HFFc6 (cell line): ENCODE measurements around the gene SEMA3A. TPM values are rescaled to one million over a fixed set of nuclear protein-coding genes. Genes with fewer than 3 reads are reported as not detected.

Source experiments
- DNase-seq: peaks from one replicate; pipeline ENCODE4 v3.0.0-alpha.2; 2018
- H3K27ac Mint-ChIP-seq: 2 replicates; pipeline ENCODE4 v1.8.0; 2020; ENCODE audit warnings: mild to moderate bottlenecking, mixed read lengths
- H3K27me3 Mint-ChIP-seq: 2 replicates; pipeline ENCODE4 v1.8.0; 2021; ENCODE audit warnings: mild to moderate bottlenecking, moderate library complexity, mixed read lengths; ENCODE audit not compliant: insufficient read depth
- H3K36me3 Mint-ChIP-seq: 2 replicates; pipeline ENCODE4 v1.8.0; 2021; ENCODE audit warnings: low read depth, mixed read lengths
- H3K4me1 Mint-ChIP-seq: 2 replicates; pipeline ENCODE4 v1.8.0; 2020; ENCODE audit warnings: low read depth, mixed read lengths
- H3K4me3 Mint-ChIP-seq: 2 replicates; pipeline ENCODE4 v1.8.0; 2020; ENCODE audit warnings: mild to moderate bottlenecking, moderate library complexity, mixed read lengths
- H3K9me3 Mint-ChIP-seq: 2 replicates; pipeline ENCODE4 v1.8.0; 2020; ENCODE audit warnings: mild to moderate bottlenecking, mixed read lengths
- CTCF ChIP-seq: fragments of 200-600 bp; sonication (generic); IDR thresholded peaks from 2 replicates; pipeline ENCODE4 v1.5.0; 2021; ENCODE audit warnings: antibody characterized with exemption, mild to moderate bottlenecking
- total RNA-seq, 6 experiments: library from RNA; stranded (reverse); fragmentation: NEBNext Ultra II Directional; extraction: Animal tissue kit (Norgen Biotek cat#: 25700); gene quantifications; 2 replicates in 1 of 6; 3 replicates in 5 of 6; pipeline ENCODE4 v1.2.3, GENCODE V29; 2021

Gene SEMA3A
- total RNA-seq, 6 experiments from 2014 or later: 56.9 to 86.2 (median 74.4) TPM

GRCh38 chr7:84106291-84106690, 88.3 kb downstream of the SEMA3A start:
- Mint-ChIP-seq H3K27me3 (no peaks in the 10 kb centered on the region; the same call in 1 of the 2 replicates), H3K27ac (no peak overlapping the region), H3K4me3 (no peak overlapping the region), H3K9me3 (no peaks in the 10 kb centered on the region), H3K36me3 (peaks cover 12% of the 10 kb centered on the region; the same call in 1 of the 2 replicates), H3K4me1 (peaks cover 30% of the 10 kb centered on the region)
- peak; percentile 20 for DNase-seq
- no peak for TF ChIP-seq CTCF

- no peak for TF ChIP-seq CTCF
- H3K27me3 Mint-ChIP-seq: no peaks in the 10 kb centered on the region; the same call in 1 of the 2 replicates
- H3K4me3 Mint-ChIP-seq: no peak overlapping the region
- H3K9me3 Mint-ChIP-seq: no peaks in the 10 kb centered on the region
- peaks cover 30% of the 10 kb centered on the region for H3K4me1 Mint-ChIP-seq
- H3K27ac Mint-ChIP-seq: peak overlapping the region; percentile 49
- peaks cover 16% of the 10 kb centered on the region; the same call in 1 of the 2 replicates for H3K36me3 Mint-ChIP-seq
- DNase-seq: no peak
These were observed 89.0 kb downstream of the SEMA3A start for GRCh38 chr7:84105586-84105985.

- Mint-ChIP-seq H3K9me3 (no peaks in the 10 kb centered on the region), H3K27me3 (no peaks in the 10 kb centered on the region; the same call in 1 of the 2 replicates), H3K27ac (no peak overlapping the region), H3K36me3 (peaks cover 17% of the 10 kb centered on the region; the same call in 1 of the 2 replicates), H3K4me3 (no peak overlapping the region), H3K4me1 (peaks cover 30% of the 10 kb centered on the region)
- DNase-seq: no peak
- TF ChIP-seq CTCF: no peak
These were observed 89.8 kb downstream of the SEMA3A start for GRCh38 chr7:84104826-84105225.

GRCh38 chr7:84102213-84102612, 92.4 kb downstream of the SEMA3A start:
- H3K27ac Mint-ChIP-seq: no peak overlapping the region
- no peak for DNase-seq

GRCh38 chr7:84100866-84101265, 93.7 kb downstream of the SEMA3A start:
- TF ChIP-seq CTCF: peak; percentile 47; the same call in 1 of the 2 replicates
- Mint-ChIP-seq H3K27ac (no peak overlapping the region), H3K4me1 (peaks cover 11% of the 10 kb centered on the region), H3K4me3 (no peak overlapping the region), H3K36me3 (peaks cover 5% of the 10 kb centered on the region; the same call in 1 of the 2 replicates), H3K27me3 (no peaks in the 10 kb centered on the region), H3K9me3 (no peaks in the 10 kb centered on the region)
- DNase-seq: peak; percentile 22

More at GRCh38 chr7:84102213-84102612, 92.4 kb downstream of the SEMA3A start:
- H3K9me3 Mint-ChIP-seq: no peaks in the 10 kb centered on the region
- H3K4me1 Mint-ChIP-seq: peaks cover 24% of the 10 kb centered on the region
- TF ChIP-seq CTCF: no peak
- H3K27me3 Mint-ChIP-seq: no peaks in the 10 kb centered on the region
- H3K4me3 Mint-ChIP-seq: no peak overlapping the region
- peaks cover 5% of the 10 kb centered on the region; the same call in 1 of the 2 replicates for H3K36me3 Mint-ChIP-seq

- Mint-ChIP-seq H3K36me3 (peaks cover 18% of the 10 kb centered on the region), H3K4me3 (no peak overlapping the region), H3K9me3 (no peaks in the 10 kb centered on the region), H3K27ac (no peak overlapping the region), H3K4me1 (peaks cover 21% of the 10 kb centered on the region), H3K27me3 (no peaks in the 10 kb centered on the region)
- no peak for DNase-seq
- TF ChIP-seq CTCF: no peak
These were observed 98.6 kb downstream of the SEMA3A start for GRCh38 chr7:84095971-84096370.
